Suprapubic skin (tissue), 4 donors: Measurements from ENCODE around the gene NTN3. TPM values are rescaled to one million over a fixed set of nuclear protein-coding genes. Genes with fewer than 3 reads are reported as not detected.

ENCODE experiments used
- DNase-seq, 2 donors: peaks; one replicate each; pipeline ENCODE4 v3.0.0-alpha.2; 2019; ENCODE audit warnings: low spot score in 2 of 2
- H3K27ac ChIP-seq: fragments of 200-600 bp; sonication (generic); one replicate; pipeline ENCODE4 v1.5.1; 2019
- H3K27me3 ChIP-seq: fragments of 200-600 bp; sonication (generic); one replicate; pipeline ENCODE4 v1.5.1; 2019
- H3K36me3 ChIP-seq: fragments of 200-600 bp; sonication (generic); one replicate; pipeline ENCODE4 v1.5.1; 2019
- H3K4me1 ChIP-seq: fragments of 200-600 bp; sonication (generic); one replicate; pipeline ENCODE4 v1.5.1; 2019
- H3K4me3 ChIP-seq: fragments of 200-600 bp; sonication (generic); one replicate; pipeline ENCODE4 v1.5.1; 2019; ENCODE audit warnings: mild to moderate bottlenecking
- H3K9me3 ChIP-seq: fragments of 200-600 bp; sonication (generic); one replicate; pipeline ENCODE4 v1.5.1; 2019
- EP300 ChIP-seq: sonication (generic); formaldehyde crosslinking; IDR thresholded peaks from one replicate; pipeline ENCODE4 v1.6.1; 2017; ENCODE audit warnings: antibody characterized with exemption
- POLR2A ChIP-seq, 2 donors: fragments of 450-650 bp; IDR thresholded peaks; one replicate each; pipeline ENCODE4 v1.6.1; 2017; ENCODE audit warnings: antibody characterized with exemption in 2 of 2, mild to moderate bottlenecking in 2 of 2, moderate library complexity in 2 of 2
- POLR2AphosphoS5 ChIP-seq, 3 donors: sonication (generic); formaldehyde crosslinking; IDR thresholded peaks; one replicate each; pipeline ENCODE4 v1.6.1; 2017; ENCODE audit warnings: antibody characterized with exemption in 3 of 3
- WGBS: methylation state at CpG from one replicate; pipeline ENCODE4 v1.1.5; 2018; 5-methylcytosine and 5-hydroxymethylcytosine counted together
- total RNA-seq, 4 donors: library from RNA; depleted of rRNA; stranded (reverse); fragments of >200 nt; gene quantifications; one replicate each; pipeline ENCODE4 v1.1.0, GENCODE V29; 2016
- TF ChIP-seq, protein P1 (sequence below), 2 donors: fragments of 200-600 bp in 1 of 2; fragments of 450-650 bp in 1 of 2; sonication (generic) in 1 of 2; IDR thresholded peaks; one replicate each; pipeline ENCODE4 v1.5.1; 2016 to 2019; ENCODE audit warnings: antibody characterized with exemption in 2 of 2, mild to moderate bottlenecking in 1 of 2, moderate library complexity in 1 of 2

Gene NTN3
- total RNA-seq, 4 donors from 2014 or later: not detected

DNA sequence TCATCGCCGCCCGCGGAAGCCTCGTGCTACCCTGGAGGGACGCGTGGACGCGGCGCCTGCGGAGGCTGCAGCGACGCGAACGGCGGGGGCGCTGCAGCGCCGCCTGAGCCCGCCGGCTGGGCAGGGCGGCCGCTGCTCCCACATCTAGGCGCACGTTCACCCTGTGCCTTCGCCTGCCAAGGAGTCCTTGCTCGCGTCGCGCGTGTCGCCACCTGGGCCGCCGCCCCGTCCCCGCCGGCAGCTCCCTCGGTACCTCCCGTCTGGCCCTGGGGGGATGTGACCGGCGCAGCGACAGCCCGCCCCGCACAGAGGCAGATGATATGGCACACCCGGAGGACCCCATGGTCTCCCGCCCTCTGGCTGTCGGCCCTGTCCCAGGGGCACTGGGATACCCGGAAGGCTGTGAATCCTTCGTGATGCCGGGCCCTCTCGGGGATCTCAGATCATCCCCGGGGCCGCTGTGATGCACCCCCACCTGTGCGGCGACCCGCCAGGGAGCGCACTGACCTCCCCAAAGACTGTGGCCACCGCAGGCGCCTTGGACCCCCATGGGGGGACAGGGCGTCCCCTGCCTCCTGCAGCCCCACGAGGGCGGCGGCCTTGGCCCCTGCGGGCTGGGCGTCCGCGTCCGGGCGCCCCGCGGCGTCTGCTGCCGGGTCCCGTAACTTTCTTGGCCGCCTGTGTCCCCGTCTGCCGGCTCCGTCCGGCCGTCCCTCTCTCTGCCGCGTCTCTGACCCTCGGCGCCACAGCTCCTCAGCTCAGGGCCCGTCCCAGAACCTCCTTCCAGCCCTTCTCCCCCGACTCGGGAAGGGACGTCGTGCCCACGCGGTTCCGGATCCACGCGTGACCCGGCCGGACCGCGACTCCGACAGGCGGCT, 3.1 kb downstream of the NTN3 start:
- H3K36me3 ChIP-seq: no peaks in the 10 kb centered on the region
- H3K27me3 ChIP-seq: peaks cover 23% of the 10 kb centered on the region
- H3K27ac ChIP-seq: peak overlapping the region; percentile 65
- 1% methylated on average over 23 of the region's 100 CpGs for WGBS
- TF ChIP-seq POLR2AphosphoS5 (IDR thresholded peaks at IDR 0.05): no peak
- TF ChIP-seq, protein P1, sequence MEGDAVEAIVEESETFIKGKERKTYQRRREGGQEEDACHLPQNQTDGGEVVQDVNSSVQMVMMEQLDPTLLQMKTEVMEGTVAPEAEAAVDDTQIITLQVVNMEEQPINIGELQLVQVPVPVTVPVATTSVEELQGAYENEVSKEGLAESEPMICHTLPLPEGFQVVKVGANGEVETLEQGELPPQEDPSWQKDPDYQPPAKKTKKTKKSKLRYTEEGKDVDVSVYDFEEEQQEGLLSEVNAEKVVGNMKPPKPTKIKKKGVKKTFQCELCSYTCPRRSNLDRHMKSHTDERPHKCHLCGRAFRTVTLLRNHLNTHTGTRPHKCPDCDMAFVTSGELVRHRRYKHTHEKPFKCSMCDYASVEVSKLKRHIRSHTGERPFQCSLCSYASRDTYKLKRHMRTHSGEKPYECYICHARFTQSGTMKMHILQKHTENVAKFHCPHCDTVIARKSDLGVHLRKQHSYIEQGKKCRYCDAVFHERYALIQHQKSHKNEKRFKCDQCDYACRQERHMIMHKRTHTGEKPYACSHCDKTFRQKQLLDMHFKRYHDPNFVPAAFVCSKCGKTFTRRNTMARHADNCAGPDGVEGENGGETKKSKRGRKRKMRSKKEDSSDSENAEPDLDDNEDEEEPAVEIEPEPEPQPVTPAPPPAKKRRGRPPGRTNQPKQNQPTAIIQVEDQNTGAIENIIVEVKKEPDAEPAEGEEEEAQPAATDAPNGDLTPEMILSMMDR (IDR thresholded peaks at IDR 0.05): peak in 1 of 2 donors; percentile 41
- peak in 1 of 2 donors; percentile 58 for DNase-seq
- no peaks in the 10 kb centered on the region for H3K9me3 ChIP-seq
- H3K4me1 ChIP-seq: peaks cover 61% of the 10 kb centered on the region
- peak overlapping the region; percentile 59 for H3K4me3 ChIP-seq

DNA sequence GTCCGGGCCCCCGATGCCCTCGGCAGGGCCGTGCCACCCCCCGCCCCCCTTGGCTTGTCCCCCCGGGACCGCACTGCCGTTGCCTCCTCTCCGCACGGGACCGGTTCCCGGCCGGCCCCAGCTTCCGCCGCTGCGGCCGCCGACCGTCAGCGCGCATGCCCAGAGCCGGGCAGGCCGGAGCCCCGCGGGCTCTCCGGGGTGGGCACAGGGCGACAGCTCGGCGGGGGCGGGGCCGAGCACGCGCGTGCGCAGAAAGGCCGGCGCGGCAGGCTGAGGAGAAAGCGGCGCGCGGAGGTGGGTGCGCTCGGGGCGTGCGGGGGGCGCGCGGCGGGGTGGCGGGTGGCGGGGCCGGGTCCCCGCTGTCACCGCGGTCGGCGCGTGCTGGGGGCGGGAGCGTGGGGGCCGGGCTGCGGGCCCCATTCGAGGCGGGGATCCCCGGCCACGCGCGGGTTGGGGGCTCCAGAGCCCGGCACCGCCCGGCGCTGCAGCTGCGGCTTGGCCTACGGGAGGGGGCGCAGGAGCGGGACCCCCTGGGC, 3.8 kb downstream of the NTN3 start, which contains the start of gene TBC1D24:
TSS of gene TBC1D24 (plus strand) at position 251 of the 536 bp plus-strand sequence. CDS start 21,022 bp downstream, outside the sequence.
- Histone ChIP-seq H3K27ac (peak within 1 kb of the TSS; percentile 65), H3K27me3 (peaks cover 23% of the 10 kb centered on the region), H3K4me1 (peaks cover 57% of the 10 kb centered on the region), H3K36me3 (no peaks in the 10 kb centered on the region), H3K9me3 (no peaks in the 10 kb centered on the region), H3K4me3 (peak within 1 kb of the TSS; percentile 59)
- under 1% methylated on average over 36 of the region's 77 CpGs for WGBS
- DNase-seq: peak in 1 of 2 donors; percentile 84
- no peak for TF ChIP-seq EP300
- peak in 1 of 2 donors; percentile 17 for TF ChIP-seq POLR2A (IDR thresholded peaks at IDR 0.05)
- no peak for TF ChIP-seq POLR2AphosphoS5 (IDR thresholded peaks at IDR 0.05)
- TF ChIP-seq, protein P1 (IDR thresholded peaks at IDR 0.05): no peak

DNA sequence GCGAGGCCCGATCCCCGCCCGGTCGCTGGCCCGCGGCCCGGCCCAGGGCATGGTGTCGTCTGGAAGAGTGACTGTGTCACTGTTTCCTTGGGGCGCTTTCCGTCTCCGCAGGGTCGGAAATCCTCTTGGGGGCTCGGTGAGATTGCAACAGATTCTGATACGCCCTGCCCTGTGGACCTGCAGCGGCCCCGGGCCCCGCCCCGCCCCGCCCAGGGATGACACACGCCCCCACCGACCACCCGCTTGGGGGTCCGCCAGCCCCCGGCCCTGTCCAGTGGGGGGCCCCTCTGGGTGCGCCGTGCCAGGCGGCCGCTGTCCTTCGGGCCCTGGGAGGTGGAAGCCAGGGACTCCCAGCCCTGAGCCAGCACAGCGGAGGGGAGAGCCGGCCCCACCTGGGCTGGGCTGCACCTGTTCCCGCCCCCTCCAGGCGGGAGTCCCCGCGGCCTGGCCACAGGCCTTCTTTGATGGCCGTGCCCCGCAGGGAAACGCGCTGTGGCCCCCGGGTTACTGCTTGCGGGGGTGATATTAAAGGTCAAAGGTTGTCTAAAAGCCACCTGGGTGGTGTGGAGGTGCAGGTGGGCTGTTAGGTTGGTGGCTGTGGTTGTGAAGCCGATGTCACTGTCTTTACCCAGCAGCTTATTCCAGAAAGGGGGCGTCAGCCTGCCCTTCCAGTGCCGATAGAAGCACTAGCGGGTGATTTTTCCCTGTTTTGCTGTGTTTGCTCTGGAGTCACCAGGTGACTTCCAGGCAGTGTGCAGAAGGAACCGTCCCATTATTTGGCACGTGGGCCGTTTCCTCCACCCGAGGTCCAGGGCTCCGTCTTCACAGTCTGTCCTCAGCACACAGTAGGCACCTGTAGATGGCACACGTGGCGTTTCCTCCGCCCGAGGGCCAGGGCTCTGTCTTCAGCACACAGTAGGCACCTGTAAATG, 4.6 kb downstream of the NTN3 start:
- TF ChIP-seq POLR2AphosphoS5 (IDR thresholded peaks at IDR 0.05): no peak
- no peaks in the 10 kb centered on the region for H3K9me3 ChIP-seq
- peak overlapping the region; percentile 65 for H3K27ac ChIP-seq
- 19% methylated on average over 18 of the region's 55 CpGs for WGBS
- no peaks in the 10 kb centered on the region for H3K36me3 ChIP-seq
- H3K27me3 ChIP-seq: peaks cover 23% of the 10 kb centered on the region
- no peak for DNase-seq
- peaks cover 53% of the 10 kb centered on the region for H3K4me1 ChIP-seq
- peak overlapping the region; percentile 59 for H3K4me3 ChIP-seq

DNA sequence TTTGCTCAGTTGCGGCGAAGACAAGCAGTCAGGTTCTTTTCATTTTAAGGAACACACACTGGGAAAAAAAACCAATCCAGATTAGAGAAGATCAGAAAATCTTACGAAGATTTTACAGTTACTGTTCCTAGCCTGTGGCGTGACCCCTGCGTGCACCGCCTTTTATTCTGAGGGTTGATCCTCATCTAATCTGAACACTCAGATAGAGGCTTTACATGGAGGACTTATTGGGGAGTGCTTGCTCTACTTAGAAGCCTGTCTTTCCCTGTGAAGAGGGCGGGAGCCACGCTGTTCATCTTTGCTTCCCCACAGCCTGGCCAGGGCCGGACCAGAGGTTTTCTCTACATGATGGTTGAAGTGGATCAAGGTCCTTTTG, 5.2 kb downstream of the NTN3 start:
- H3K36me3 ChIP-seq: no peaks in the 10 kb centered on the region
- WGBS: 91% methylated on average over 8 of the region's 9 CpGs
- H3K4me1 ChIP-seq: peaks cover 52% of the 10 kb centered on the region
- H3K27ac ChIP-seq: no peak overlapping the region
- TF ChIP-seq, protein P1 (IDR thresholded peaks at IDR 0.05): no peak
- TF ChIP-seq POLR2AphosphoS5 (IDR thresholded peaks at IDR 0.05) (no peak), POLR2A (IDR thresholded peaks at IDR 0.05) (no peak), EP300 (no peak)
- H3K9me3 ChIP-seq: no peaks in the 10 kb centered on the region
- H3K4me3 ChIP-seq: no peak overlapping the region
- H3K27me3 ChIP-seq: peaks cover 23% of the 10 kb centered on the region
- DNase-seq: no peak

DNA sequence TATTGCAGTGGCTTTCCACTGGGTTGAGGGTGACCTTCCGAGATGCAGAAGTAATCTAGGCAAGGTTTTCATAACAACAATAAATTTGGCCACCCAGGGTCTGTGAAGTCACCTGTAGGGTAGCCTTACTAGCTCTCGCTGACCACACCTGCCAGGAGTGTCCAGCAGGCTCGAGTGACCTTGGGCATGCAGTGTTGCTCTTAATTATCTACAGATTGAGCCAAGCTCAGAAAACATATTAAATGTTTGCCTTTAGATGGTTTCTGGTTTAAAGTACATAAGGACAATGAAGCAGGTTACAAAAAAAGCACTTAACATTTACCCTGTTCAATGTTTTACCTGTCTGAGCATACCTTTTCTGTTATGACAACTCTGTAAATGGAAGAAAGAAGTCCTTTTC, 5.6 kb downstream of the NTN3 start:
- H3K4me3 ChIP-seq: no peak overlapping the region
- H3K4me1 ChIP-seq: peaks cover 52% of the 10 kb centered on the region
- no peaks in the 10 kb centered on the region for H3K36me3 ChIP-seq
- no peak for TF ChIP-seq EP300
- TF ChIP-seq POLR2AphosphoS5 (IDR thresholded peaks at IDR 0.05): no peak
- TF ChIP-seq POLR2A (IDR thresholded peaks at IDR 0.05): no peak
- TF ChIP-seq, protein P1 (IDR thresholded peaks at IDR 0.05): no peak
- H3K27ac ChIP-seq: no peak overlapping the region
- no peaks in the 10 kb centered on the region for H3K9me3 ChIP-seq
- DNase-seq: no peak
- H3K27me3 ChIP-seq: peaks cover 23% of the 10 kb centered on the region
- WGBS: 79% methylated on average over 3 of the region's 3 CpGs
